Hepatocyte (in vitro differentiated cells): ENCODE results near the gene DSC2.

Experiments
- CTCF ChIP-seq: fragments of 200-600 bp; sonication (generic); IDR thresholded peaks from 2 replicates; pipeline ENCODE4 v1.5.1; 2016; ENCODE audit warnings: antibody characterized with exemption, mild to moderate bottlenecking; ENCODE audit not compliant: poor library complexity
- EZH2 ChIP-seq: fragments of 200-600 bp; sonication (generic); IDR thresholded peaks from 2 replicates; pipeline ENCODE4 v1.6.1; 2016; ENCODE audit warnings: antibody characterized with exemption, mild to moderate bottlenecking, borderline replicate concordance

GRCh38 chr18:31046916-31047315, 55.3 kb downstream of the DSC2 start:
- TF ChIP-seq CTCF (no peak), EZH2 (no peak)
